Activated T-helper 1 cell treated with anti-CD3 and anti-CD28 coated beads, Interleukin-12 subunit alpha, Interleukin-12 subunit beta, Interleukin-2, Interleukin-4 antibody, amounts not matched to agents 30 ng/mL and 10 ng/mL and 1 ng/mL, durations not matched to agents 14 hours and 24 hours and 36 hours (primary cell): ENCODE results near the gene TPD52L1. TPM values are rescaled to one million over a fixed set of nuclear protein-coding genes. Genes with fewer than 3 reads are reported as not detected.
"Not testable (repeated sequence)": the region's sequence is repeated elsewhere in the genome, so short reads cannot be mapped to it uniquely, and the experiment has no call there.

Source experiments
- DNase-seq: peaks from one replicate; pipeline ENCODE4 v3.0.0; 2021; ENCODE audit warnings: low spot score
- H3K27ac Mint-ChIP-seq: one replicate; pipeline ENCODE4 v1.8.0; 2021; ENCODE audit warnings: mild to moderate bottlenecking, mixed read lengths
- H3K27me3 Mint-ChIP-seq: one replicate; pipeline ENCODE4 v1.8.0; 2022; ENCODE audit warnings: mild to moderate bottlenecking, moderate library complexity, mixed read lengths; ENCODE audit not compliant: insufficient read depth
- H3K36me3 Mint-ChIP-seq: one replicate; pipeline ENCODE4 v1.8.0; 2021; ENCODE audit warnings: low read depth, mixed read lengths
- H3K4me1 Mint-ChIP-seq: one replicate; pipeline ENCODE4 v1.8.0; 2021; ENCODE audit warnings: low read depth, mixed read lengths
- H3K4me3 Mint-ChIP-seq: one replicate; pipeline ENCODE4 v1.8.0; 2021; ENCODE audit warnings: mild to moderate bottlenecking, moderate library complexity, mixed read lengths
- H3K9me3 Mint-ChIP-seq: one replicate; pipeline ENCODE4 v1.8.0; 2021; ENCODE audit warnings: mixed read lengths
- intact Hi-C: fragments of 100-400 bp; cut with micrococcal nuclease; formaldehyde crosslinking; loops from one replicate; pipeline ENCODE4 v1.15.1; 2024
- total RNA-seq: library from RNA; stranded (reverse); gene quantifications from 2 replicates; pipeline ENCODE4 v1.2.3, GENCODE V29; 2022

The TPD52L1 gene
- total RNA-seq, 1 donor from 2014 or later: 0.29 TPM

DNA sequence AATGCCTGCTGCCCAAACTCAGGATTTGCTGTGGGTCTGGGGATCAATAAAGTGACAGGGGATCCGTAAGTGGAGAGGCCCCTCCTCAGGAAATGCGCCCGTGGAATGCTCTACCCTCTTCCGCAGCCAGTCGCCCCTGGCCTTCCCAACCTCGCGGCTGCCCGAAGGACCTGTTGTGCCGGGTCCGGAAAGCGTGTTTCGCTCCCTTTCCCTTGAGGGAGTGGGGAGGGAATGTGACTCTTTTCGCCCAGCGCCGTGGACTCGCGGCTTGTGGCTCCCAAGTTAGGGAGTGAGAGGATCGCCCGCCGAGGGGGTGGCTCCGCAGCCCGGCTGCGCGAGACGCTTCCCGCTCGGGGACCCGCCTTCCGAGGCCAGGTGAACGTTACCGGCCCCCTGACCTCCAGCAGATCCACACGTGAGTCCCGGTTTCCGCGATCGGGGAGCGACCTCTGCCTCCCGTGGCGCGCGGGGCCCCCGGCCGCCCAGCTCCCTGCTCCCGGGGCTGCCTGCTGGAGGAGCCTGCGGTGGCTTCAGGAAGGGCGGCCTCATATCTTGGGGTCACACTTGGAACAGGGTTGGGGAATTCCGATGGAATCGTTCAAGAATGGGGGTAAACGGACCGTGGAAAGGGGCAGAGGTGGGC lies 666 bp downstream of the TPD52L1 start:
- DNase-seq: no peak
- H3K27ac Mint-ChIP-seq: no peak overlapping the region
- H3K36me3 Mint-ChIP-seq: no peaks in the 10 kb centered on the region
- H3K4me3 Mint-ChIP-seq: peak overlapping the region; percentile 74
- peaks cover 43% of the 10 kb centered on the region for H3K27me3 Mint-ChIP-seq
- H3K4me1 Mint-ChIP-seq: no peaks in the 10 kb centered on the region
- no peaks in the 10 kb centered on the region for H3K9me3 Mint-ChIP-seq
- intact Hi-C loops: loop anchor here (5.0 to 10.0 kb wide), 3 partner anchors 148 to 821 kb away; partner anchors contain the start of genes HDDC2 and HEY2

DNA sequence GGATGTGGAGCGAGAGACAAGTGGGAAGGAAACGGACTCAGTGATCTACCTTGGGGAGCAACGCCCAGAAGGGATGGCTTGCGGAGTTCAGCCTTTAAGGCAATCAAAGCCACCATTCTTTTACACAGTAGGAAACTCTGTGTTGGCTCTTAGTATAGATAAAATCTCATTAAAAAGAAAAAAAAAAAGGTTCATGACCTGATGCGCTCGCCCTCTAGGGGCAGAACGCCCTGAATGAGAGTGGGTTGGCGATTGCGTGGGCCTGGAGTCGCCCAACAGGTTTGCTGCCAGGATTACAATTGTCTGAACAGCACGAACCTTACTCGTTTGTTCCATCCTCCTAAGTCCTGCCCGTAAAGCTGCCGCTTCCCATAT lies 1.2 kb downstream of the TPD52L1 start:
- Mint-ChIP-seq H3K36me3 (no peaks in the 10 kb centered on the region), H3K4me3 (peak overlapping the region; percentile 52), H3K27ac (no peak overlapping the region), H3K4me1 (no peaks in the 10 kb centered on the region), H3K9me3 (no peaks in the 10 kb centered on the region), H3K27me3 (peaks cover 43% of the 10 kb centered on the region)
- intact Hi-C loops: loop anchor here (5.0 to 10.0 kb wide), 3 partner anchors 148 to 820 kb away; partner anchors contain the start of genes HDDC2 and HEY2
- no peak for DNase-seq

GRCh38 chr6:125155344-125155743 lies 1.8 kb downstream of the TPD52L1 start:
- H3K27ac Mint-ChIP-seq: no peak overlapping the region
- no peaks in the 10 kb centered on the region for H3K4me1 Mint-ChIP-seq
- intact Hi-C loops: loop anchor here (10.0 kb wide), 1 partner anchor 819 kb away; no protein-coding TSS in a partner anchor
- H3K27me3 Mint-ChIP-seq: peaks cover 40% of the 10 kb centered on the region
- no peak for DNase-seq
- no peak overlapping the region for H3K4me3 Mint-ChIP-seq
- no peaks in the 10 kb centered on the region for H3K9me3 Mint-ChIP-seq
- no peaks in the 10 kb centered on the region for H3K36me3 Mint-ChIP-seq

GRCh38 chr6:125156496-125156895 lies 2.9 kb downstream of the TPD52L1 start:
- Mint-ChIP-seq H3K4me1 (no peaks in the 10 kb centered on the region), H3K27me3 (peaks cover 37% of the 10 kb centered on the region), H3K36me3 (no peaks in the 10 kb centered on the region), H3K4me3 (no peak overlapping the region), H3K27ac (no peak overlapping the region), H3K9me3 (no peaks in the 10 kb centered on the region)
- DNase-seq: no peak
- intact Hi-C loops: loop anchor here (10.0 kb wide), 1 partner anchor 818 kb away; no protein-coding TSS in a partner anchor

DNA sequence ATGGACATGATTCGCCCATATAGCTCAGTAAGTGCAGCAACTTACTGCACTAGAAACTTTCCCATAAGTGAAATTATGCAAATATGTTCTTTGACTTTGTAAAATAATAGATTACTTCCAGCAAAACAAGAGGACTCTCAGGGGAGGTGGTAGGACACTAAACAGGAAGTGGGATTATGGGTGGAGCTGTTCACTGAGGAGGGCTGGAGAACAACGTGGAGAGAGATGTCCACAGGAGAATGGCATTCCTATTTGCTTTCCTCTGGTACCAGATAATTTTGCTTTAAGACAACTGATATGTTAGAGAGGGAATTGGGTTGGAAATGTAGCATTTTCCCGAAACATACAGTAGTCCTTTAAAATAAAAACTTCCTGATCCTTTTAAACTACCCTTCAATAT lies 3.7 kb downstream of the TPD52L1 start:
- intact Hi-C loops: loop anchor here (10.0 kb wide), 1 partner anchor 818 kb away; no protein-coding TSS in a partner anchor

DNA sequence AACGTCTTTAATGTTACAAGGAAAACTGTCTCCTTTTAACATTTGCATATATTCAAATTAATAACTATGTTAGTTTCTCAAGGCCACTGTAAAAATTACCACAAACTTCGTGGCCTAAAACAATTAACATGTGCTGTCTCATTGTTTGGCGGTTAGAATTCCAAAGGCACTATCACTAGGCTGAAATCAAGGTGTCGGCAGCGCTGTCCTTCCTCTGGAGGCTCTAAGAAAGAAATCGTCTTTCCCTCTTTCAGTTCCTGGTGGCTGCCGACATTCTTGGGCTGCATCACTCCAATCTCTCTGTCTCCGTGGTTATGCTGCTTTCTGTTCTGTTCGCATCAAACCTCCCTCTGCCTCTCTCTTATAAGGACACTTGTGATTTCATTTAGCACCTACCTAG lies 4.2 kb downstream of the TPD52L1 start:
- Mint-ChIP-seq H3K27me3 (peaks cover 35% of the 10 kb centered on the region), H3K4me3 (no peak overlapping the region), H3K27ac (no peak overlapping the region), H3K36me3 (no peaks in the 10 kb centered on the region), H3K4me1 (no peaks in the 10 kb centered on the region), H3K9me3 (no peaks in the 10 kb centered on the region)
- intact Hi-C loops: loop anchor here (10.0 kb wide), 1 partner anchor 817 kb away; no protein-coding TSS in a partner anchor
- no peak for DNase-seq

More for the DNA sequence above, 3.7 kb downstream of the TPD52L1 start:
- peaks cover 37% of the 10 kb centered on the region for H3K27me3 Mint-ChIP-seq
- no peaks in the 10 kb centered on the region for H3K36me3 Mint-ChIP-seq
- no peaks in the 10 kb centered on the region for H3K4me1 Mint-ChIP-seq
- H3K9me3 Mint-ChIP-seq: no peaks in the 10 kb centered on the region
- no peak overlapping the region for H3K4me3 Mint-ChIP-seq
- no peak for DNase-seq
- no peak overlapping the region for H3K27ac Mint-ChIP-seq

DNA sequence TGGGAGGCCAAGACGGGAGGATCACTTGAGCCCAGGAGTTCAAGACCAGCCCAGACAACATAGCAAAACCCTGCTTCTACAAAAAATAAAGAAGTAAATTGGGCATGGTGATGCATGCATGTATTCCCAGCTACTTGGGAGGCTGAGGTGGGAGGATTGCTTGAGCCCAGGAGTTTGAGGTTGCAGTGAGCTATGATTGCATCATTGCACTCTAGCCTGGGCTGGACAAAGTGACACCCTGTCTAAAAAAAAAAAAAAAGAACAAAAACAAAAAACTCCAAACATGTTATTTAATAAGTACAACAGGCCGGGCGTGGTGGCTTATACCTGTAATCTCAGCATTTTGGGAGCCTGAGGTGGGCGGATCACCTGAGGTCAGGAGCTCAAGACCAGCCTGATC lies 9.8 kb downstream of the TPD52L1 start:
- DNase-seq, H3K9me3 Mint-ChIP-seq, H3K27me3 Mint-ChIP-seq, H3K4me3 Mint-ChIP-seq, H3K27ac Mint-ChIP-seq, intact Hi-C loops, H3K36me3 Mint-ChIP-seq, H3K4me1 Mint-ChIP-seq: not testable (repeated sequence)

- intact Hi-C loops: no loop called here
- peaks cover 8% of the 10 kb centered on the region for H3K27me3 Mint-ChIP-seq
- no peak overlapping the region for H3K27ac Mint-ChIP-seq
- H3K4me1 Mint-ChIP-seq: no peaks in the 10 kb centered on the region
- H3K4me3 Mint-ChIP-seq: no peak overlapping the region
- no peak for DNase-seq
- H3K9me3 Mint-ChIP-seq: no peaks in the 10 kb centered on the region
- H3K36me3 Mint-ChIP-seq: no peaks in the 10 kb centered on the region
These were observed 10.2 kb downstream of the TPD52L1 start for GRCh38 chr6:125163811-125164210.

DNA sequence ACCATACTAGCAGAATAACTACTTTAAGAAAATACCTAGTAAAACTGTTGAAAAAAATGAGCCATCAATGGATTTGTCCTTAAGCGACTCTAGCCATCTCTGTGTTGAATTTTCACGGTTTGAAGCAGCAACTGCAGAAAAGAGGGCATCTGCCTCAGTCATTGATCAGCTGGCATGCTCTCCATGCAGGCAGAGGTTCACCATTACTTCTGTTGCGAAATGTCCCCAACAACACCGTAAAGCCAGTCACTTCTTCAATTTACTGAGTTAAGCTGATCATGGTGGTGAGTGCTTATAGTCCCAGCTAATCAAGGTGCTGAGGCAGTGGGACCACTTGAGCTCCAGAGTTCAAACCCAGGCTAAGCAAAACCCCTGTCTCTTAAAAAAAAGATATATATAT lies 11.1 kb downstream of the TPD52L1 start:
- Mint-ChIP-seq H3K36me3 (no peaks in the 10 kb centered on the region), H3K4me1 (no peaks in the 10 kb centered on the region), H3K27me3 (peaks cover 8% of the 10 kb centered on the region), H3K9me3 (no peaks in the 10 kb centered on the region), H3K27ac (no peak overlapping the region), H3K4me3 (no peak overlapping the region)
- no peak for DNase-seq
- intact Hi-C loops: no loop called here

DNA sequence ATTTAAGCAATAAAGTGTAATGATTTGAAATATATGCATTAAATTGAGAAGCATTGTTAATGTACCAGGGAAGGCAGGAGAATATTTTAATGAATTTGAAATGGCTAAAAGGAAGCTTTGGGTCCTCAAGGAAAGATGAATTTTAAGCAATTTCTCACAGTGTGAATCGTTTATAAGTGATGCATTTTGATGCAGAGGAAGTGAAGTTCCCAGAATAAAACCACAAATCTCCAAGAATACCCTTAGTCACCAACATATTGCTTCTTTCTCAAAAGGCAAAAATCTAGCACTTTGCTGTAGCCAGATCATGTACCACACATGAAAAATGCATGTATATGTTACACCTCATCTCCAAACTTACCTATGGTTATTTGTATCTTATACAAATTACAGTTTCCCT lies 11.7 kb downstream of the TPD52L1 start:
- Mint-ChIP-seq H3K4me3 (no peak overlapping the region), H3K36me3 (no peaks in the 10 kb centered on the region), H3K9me3 (no peaks in the 10 kb centered on the region), H3K27me3 (peaks cover 8% of the 10 kb centered on the region), H3K27ac (no peak overlapping the region), H3K4me1 (no peaks in the 10 kb centered on the region)
- intact Hi-C loops: no loop called here
- no peak for DNase-seq

DNA sequence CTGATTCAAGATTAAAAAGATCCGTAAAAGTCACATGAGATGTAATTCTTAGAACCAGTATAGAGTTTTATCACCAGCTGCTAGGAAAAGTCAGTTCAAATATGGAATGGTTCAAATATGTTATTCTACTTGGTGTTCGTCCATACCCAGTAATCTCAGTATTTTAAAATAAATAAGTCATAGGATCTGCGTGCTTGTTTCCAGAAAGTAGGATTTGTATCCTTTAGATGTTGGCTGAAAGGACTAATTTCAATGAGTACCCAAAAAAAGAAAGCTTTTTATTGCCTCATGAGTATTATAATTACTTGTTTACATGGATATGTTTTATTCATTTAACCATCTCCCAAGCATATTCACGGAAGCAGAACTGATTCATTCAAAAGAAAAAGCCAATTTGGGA lies 12.2 kb downstream of the TPD52L1 start:
- H3K27ac Mint-ChIP-seq: no peak overlapping the region
- intact Hi-C loops: no loop called here
- no peaks in the 10 kb centered on the region for H3K9me3 Mint-ChIP-seq
- no peaks in the 10 kb centered on the region for H3K36me3 Mint-ChIP-seq
- no peaks in the 10 kb centered on the region for H3K4me1 Mint-ChIP-seq
- peaks cover 8% of the 10 kb centered on the region for H3K27me3 Mint-ChIP-seq
- no peak overlapping the region for H3K4me3 Mint-ChIP-seq
- DNase-seq: no peak

- Mint-ChIP-seq H3K4me1 (no peaks in the 10 kb centered on the region), H3K27me3 (peaks cover 8% of the 10 kb centered on the region), H3K36me3 (no peaks in the 10 kb centered on the region), H3K9me3 (no peaks in the 10 kb centered on the region), H3K4me3 (no peak overlapping the region), H3K27ac (no peak overlapping the region)
- DNase-seq: no peak
- intact Hi-C loops: no loop called here
These were observed 13.1 kb downstream of the TPD52L1 start for GRCh38 chr6:125166711-125167110.

GRCh38 chr6:125167579-125167978 lies 14.0 kb downstream of the TPD52L1 start:
- peaks cover 8% of the 10 kb centered on the region for H3K27me3 Mint-ChIP-seq
- H3K9me3 Mint-ChIP-seq: no peaks in the 10 kb centered on the region
- no peak overlapping the region for H3K4me3 Mint-ChIP-seq
- intact Hi-C loops: no loop called here
- DNase-seq: no peak
- no peak overlapping the region for H3K27ac Mint-ChIP-seq
- no peaks in the 10 kb centered on the region for H3K36me3 Mint-ChIP-seq
- no peaks in the 10 kb centered on the region for H3K4me1 Mint-ChIP-seq

GRCh38 chr6:125169058-125169457 lies 15.5 kb downstream of the TPD52L1 start:
- H3K36me3 Mint-ChIP-seq: no peaks in the 10 kb centered on the region
- intact Hi-C loops: no loop called here
- no peak overlapping the region for H3K4me3 Mint-ChIP-seq
- H3K27me3 Mint-ChIP-seq: peaks cover 8% of the 10 kb centered on the region
- no peaks in the 10 kb centered on the region for H3K4me1 Mint-ChIP-seq
- H3K27ac Mint-ChIP-seq: no peak overlapping the region
- DNase-seq: no peak
- no peaks in the 10 kb centered on the region for H3K9me3 Mint-ChIP-seq
